PC-3 (cell line): Measurements from ENCODE around the gene NFATC2. TPM values are rescaled to one million over a fixed set of nuclear protein-coding genes. Genes with fewer than 3 reads are reported as not detected.

Source experiments
- ATAC-seq: fragments of 200-7000 bp; cut with Tn5 transposase; 2 replicates; pipeline ENCODE4 v1.9.1; 2020; ENCODE audit warnings: mild to moderate bottlenecking, moderate library complexity
- BruUV-seq: library from RNA; stranded (reverse); fragments of 400-500 nt; replicated peaks from 2 replicates; lab custom pipeline; 2021; lab: Mats Ljungman, UMichigan
- CTCF ChIA-PET: fragments of 300-600 bp; sonication (Branson Sonifier 250); formaldehyde crosslinking; loops from one replicate; lab custom pipeline; 2022; ENCODE audit warnings: antibody characterized with exemption; lab: Charles Lee
- POLR2A ChIA-PET: fragments of 300-600 bp; sonication (Branson Sonifier 250); formaldehyde crosslinking; loops from one replicate; lab custom pipeline; 2022; ENCODE audit warnings: antibody characterized with exemption; ENCODE audit not compliant: unreplicated experiment; lab: Charles Lee
- DNase-seq: peaks from one replicate; pipeline ENCODE4 v3.0.0-alpha.2; 2015
- H2AFZ ChIP-seq: fragments of 300-600 bp; sonication (generic); 2 replicates; pipeline ENCODE4 v1.6.0; 2016; ENCODE audit warnings: antibody characterized with exemption, low read length
- H3F3A ChIP-seq: fragments of 300-600 bp; sonication (generic); one replicate; pipeline ENCODE4 v1.6.0; 2017; ENCODE audit warnings: antibody characterized with exemption, low read length, control low read depth, mild to moderate bottlenecking; ENCODE audit not compliant: unreplicated experiment
- H3K27ac ChIP-seq: fragments of 300-600 bp; sonication (generic); 2 replicates; pipeline ENCODE4 v1.5.1; 2016; ENCODE audit warnings: mild to moderate bottlenecking, low read length
- H3K27me3 ChIP-seq: fragments of 300-600 bp; sonication (generic); 2 replicates; pipeline ENCODE4 v1.6.1; 2016; ENCODE audit warnings: low read length, mixed read lengths
- H3K36me3 ChIP-seq: fragments of 300-600 bp; sonication (generic); 2 replicates; pipeline ENCODE4 v1.6.1; 2016; ENCODE audit warnings: low read depth, mixed run types, low read length, mixed read lengths
- H3K4me1 ChIP-seq: fragments of 300-600 bp; sonication (generic); 2 replicates; pipeline ENCODE4 v1.5.1; 2016; ENCODE audit warnings: low read length; ENCODE audit not compliant: insufficient read depth
- H3K4me2 ChIP-seq: fragments of 300-600 bp; sonication (generic); 2 replicates; pipeline ENCODE4 v1.6.0; 2016; ENCODE audit warnings: low read length
- H3K4me3 ChIP-seq: fragments of 300-600 bp; sonication (generic); 2 replicates; pipeline ENCODE4 v1.5.1; 2016; ENCODE audit warnings: mild to moderate bottlenecking, low read length, mixed read lengths
- H3K79me2 ChIP-seq: fragments of 300-600 bp; sonication (generic); 2 replicates; pipeline ENCODE4 v1.6.1; 2017; ENCODE audit warnings: low read length, mixed read lengths
- H3K9ac ChIP-seq: fragments of 300-600 bp; sonication (generic); 2 replicates; pipeline ENCODE4 v1.6.0; 2016; ENCODE audit warnings: mild to moderate bottlenecking, low read length
- H3K9me2 ChIP-seq: fragments of 300-600 bp; sonication (generic); replicated peaks from 2 replicates; pipeline ENCODE4 v1.6.1; 2016; ENCODE audit warnings: mixed run types, low read length, mixed read lengths
- H3K9me3 ChIP-seq: fragments of 300-600 bp; sonication (generic); 2 replicates; pipeline ENCODE4 v1.6.1; 2016; ENCODE audit warnings: low read length, mixed read lengths
- H4K20me1 ChIP-seq: fragments of 300-600 bp; sonication (generic); 2 replicates; pipeline ENCODE4 v1.6.1; 2016; ENCODE audit warnings: low read length, mixed read lengths
- EZH2 ChIP-seq: fragments of 300-600 bp; sonication (generic); IDR thresholded peaks from one replicate; pipeline ENCODE4 v1.6.1; 2017; ENCODE audit warnings: antibody characterized with exemption, mild to moderate bottlenecking, low read length; ENCODE audit not compliant: unreplicated experiment
- EZH2phosphoT487 ChIP-seq: fragments of 300-600 bp; sonication (generic); IDR thresholded peaks from 2 replicates; pipeline ENCODE4 v1.6.1; 2018; ENCODE audit warnings: mild to moderate bottlenecking, antibody characterized with exemption, low read length, borderline replicate concordance
- intact Hi-C: fragments of 100-400 bp; cut with micrococcal nuclease; formaldehyde crosslinking; loops from 2 replicates; pipeline ENCODE4 v1.9.0; 2023
- total RNA-seq: library from RNA; depleted of rRNA; stranded (reverse); fragments of >200 nt; gene quantifications from 2 replicates; pipeline ENCODE4 v1.2.3, GENCODE V29; 2014
- TF ChIP-seq, protein P1 (sequence below): fragments of 300-600 bp; sonication (generic); conservative IDR thresholded peaks from 2 replicates; pipeline ENCODE4 v1.5.1; 2017; ENCODE audit warnings: antibody characterized with exemption, low read depth, mild to moderate bottlenecking, low read length

Gene NFATC2
- total RNA-seq, 1 experiment from 2014 or later: 12.9 TPM

DNA sequence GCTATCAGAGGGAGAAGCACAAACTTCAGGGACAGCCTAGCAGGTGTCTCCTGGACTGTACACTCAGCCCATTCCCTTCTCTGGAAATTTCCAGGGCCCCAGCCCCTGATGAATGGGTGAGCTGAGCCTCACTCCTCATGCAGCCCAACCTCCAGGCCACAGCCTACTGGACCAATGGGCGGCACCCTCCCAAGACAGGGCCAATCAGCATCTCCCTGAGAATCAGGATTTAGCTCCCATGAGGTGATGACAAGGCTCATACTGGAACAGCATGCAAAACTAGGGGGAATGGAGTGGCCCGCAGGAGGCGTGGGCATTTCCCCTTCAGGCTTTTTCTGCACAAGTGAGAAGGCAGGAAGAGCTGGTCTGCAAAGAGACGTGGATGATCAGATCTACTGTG lies 29.0 kb downstream of the NFATC2 start:
- TF ChIP-seq, protein P1, sequence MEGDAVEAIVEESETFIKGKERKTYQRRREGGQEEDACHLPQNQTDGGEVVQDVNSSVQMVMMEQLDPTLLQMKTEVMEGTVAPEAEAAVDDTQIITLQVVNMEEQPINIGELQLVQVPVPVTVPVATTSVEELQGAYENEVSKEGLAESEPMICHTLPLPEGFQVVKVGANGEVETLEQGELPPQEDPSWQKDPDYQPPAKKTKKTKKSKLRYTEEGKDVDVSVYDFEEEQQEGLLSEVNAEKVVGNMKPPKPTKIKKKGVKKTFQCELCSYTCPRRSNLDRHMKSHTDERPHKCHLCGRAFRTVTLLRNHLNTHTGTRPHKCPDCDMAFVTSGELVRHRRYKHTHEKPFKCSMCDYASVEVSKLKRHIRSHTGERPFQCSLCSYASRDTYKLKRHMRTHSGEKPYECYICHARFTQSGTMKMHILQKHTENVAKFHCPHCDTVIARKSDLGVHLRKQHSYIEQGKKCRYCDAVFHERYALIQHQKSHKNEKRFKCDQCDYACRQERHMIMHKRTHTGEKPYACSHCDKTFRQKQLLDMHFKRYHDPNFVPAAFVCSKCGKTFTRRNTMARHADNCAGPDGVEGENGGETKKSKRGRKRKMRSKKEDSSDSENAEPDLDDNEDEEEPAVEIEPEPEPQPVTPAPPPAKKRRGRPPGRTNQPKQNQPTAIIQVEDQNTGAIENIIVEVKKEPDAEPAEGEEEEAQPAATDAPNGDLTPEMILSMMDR: no peak
- no peak for TF ChIP-seq EZH2
- TF ChIP-seq EZH2phosphoT487: no peak
- Histone ChIP-seq H3K27ac (no peak overlapping the region), H3K36me3 (no peaks in the 10 kb centered on the region), H3K4me2 (no peak overlapping the region), H4K20me1 (no peaks in the 10 kb centered on the region), H3K9me2 (no peaks in the 10 kb centered on the region), H3K4me1 (no peaks in the 10 kb centered on the region), H3K9me3 (no peaks in the 10 kb centered on the region), H3K27me3 (no peaks in the 10 kb centered on the region), H3K4me3 (no peak overlapping the region), H2AFZ (no peak overlapping the region), H3F3A (no peaks in the 10 kb centered on the region), H3K79me2 (no peaks in the 10 kb centered on the region), H3K9ac (no peak overlapping the region)
- intact Hi-C loops: no loop called here
- DNase-seq (no peak), ATAC-seq (no peak)
- ChIA-PET CTCF (no interaction called here), POLR2A (no interaction called here)
- no TSS peak for BruUV-seq

DNA sequence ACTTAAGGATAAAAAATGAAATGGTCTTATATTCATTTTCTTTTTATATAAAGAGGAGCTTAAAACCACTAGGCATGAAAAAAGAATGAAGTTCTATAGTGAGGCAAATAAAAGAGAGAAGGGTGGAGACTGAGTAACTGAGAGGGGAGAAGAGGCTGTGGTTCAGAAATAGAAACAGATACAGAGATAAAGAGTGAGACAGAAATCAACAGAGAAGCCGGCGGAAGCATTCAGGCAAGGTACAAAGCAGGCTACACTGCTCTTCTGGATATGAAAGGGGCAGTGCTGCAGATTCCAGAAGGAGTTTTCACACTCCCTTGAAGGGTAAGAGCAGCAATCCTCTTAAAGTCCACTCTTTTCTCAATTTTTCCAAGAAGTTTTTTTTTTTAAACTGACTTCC lies 29.9 kb downstream of the NFATC2 start:
- H3K9me3 ChIP-seq: no peaks in the 10 kb centered on the region
- TF ChIP-seq EZH2phosphoT487 (no peak), EZH2 (no peak)
- TF ChIP-seq, protein P1: no peak
- CTCF ChIA-PET: no interaction called here

DNA sequence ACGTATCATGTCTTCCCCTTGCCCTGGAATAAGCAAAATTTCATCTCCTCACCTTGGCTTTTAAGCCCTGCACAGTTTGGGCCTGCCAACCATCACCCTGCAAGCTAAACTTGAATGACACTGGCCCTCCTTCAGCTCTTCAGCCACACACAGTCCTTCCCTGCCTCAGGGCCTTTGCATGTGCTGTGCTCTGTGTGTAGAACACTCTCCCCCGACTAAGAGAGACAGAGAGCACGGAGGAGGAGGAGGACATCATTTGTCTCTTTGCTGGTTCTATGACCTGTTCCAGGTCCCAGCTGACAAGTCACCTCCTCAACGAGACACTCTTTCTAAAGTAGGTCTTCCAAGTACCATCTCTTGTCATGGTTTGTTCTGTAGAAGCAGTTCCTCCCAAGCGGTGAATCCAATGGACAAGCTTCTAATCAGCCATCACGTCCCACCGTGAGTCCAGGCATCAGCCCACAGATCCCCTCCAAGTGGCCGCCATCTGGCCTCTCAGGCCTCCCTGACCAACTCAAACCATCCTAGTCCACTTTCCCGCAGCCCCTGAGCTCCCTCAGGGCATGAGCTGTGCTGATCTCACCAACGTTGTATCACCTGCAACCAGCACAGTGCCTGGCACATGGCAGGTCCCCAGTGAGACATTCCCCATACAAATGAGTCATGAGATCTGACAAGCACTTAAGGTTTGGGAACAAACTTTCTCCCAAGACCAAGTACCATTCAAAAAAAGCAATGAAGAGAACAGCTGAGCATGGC lies 30.5 kb downstream of the NFATC2 start:
- no peak for ATAC-seq
- intact Hi-C loops: no loop called here
- Histone ChIP-seq H3K27me3 (no peaks in the 10 kb centered on the region), H4K20me1 (no peaks in the 10 kb centered on the region), H3K9me3 (no peaks in the 10 kb centered on the region), H3K79me2 (no peaks in the 10 kb centered on the region), H3K4me3 (no peak overlapping the region), H2AFZ (no peak overlapping the region), H3K4me2 (no peak overlapping the region), H3F3A (no peaks in the 10 kb centered on the region), H3K27ac (no peak overlapping the region), H3K9me2 (no peaks in the 10 kb centered on the region), H3K36me3 (no peaks in the 10 kb centered on the region), H3K9ac (no peak overlapping the region), H3K4me1 (no peaks in the 10 kb centered on the region)
- DNase-seq: no peak
- ChIA-PET POLR2A (no interaction called here), CTCF (no interaction called here)
- no TSS peak for BruUV-seq
- TF ChIP-seq EZH2 (no peak), EZH2phosphoT487 (no peak)
- TF ChIP-seq, protein P1: no peak

More for the DNA sequence above, 29.9 kb downstream of the NFATC2 start:
- no peak overlapping the region for H2AFZ ChIP-seq
- no peaks in the 10 kb centered on the region for H3K79me2 ChIP-seq
- no peaks in the 10 kb centered on the region for H3F3A ChIP-seq
- no peaks in the 10 kb centered on the region for H4K20me1 ChIP-seq
- no peak for ATAC-seq
- H3K27me3 ChIP-seq: no peaks in the 10 kb centered on the region
- H3K9ac ChIP-seq: no peak overlapping the region
- POLR2A ChIA-PET: no interaction called here
- BruUV-seq: no TSS peak
- H3K9me2 ChIP-seq: no peaks in the 10 kb centered on the region
- intact Hi-C loops: no loop called here
- no peaks in the 10 kb centered on the region for H3K4me1 ChIP-seq
- H3K36me3 ChIP-seq: no peaks in the 10 kb centered on the region
- H3K27ac ChIP-seq: no peak overlapping the region
- H3K4me2 ChIP-seq: no peak overlapping the region
- H3K4me3 ChIP-seq: no peak overlapping the region
- DNase-seq: no peak
